ENCODE measurements around the gene POTEI.
"Not testable (repeated sequence)": the region's sequence is repeated elsewhere in the genome, so short reads cannot be mapped to it uniquely, and the experiment has no call there.

Gene POTEI

GRCh38 chr2:130455413-130455812 lies 53.7 kb downstream of the POTEI start:
- not testable (repeated sequence) for DNase-seq (ENCODE audit: low spot score)

GRCh38 chr2:130454712-130455083 lies 54.4 kb downstream of the POTEI start:
- not testable (repeated sequence) for DNase-seq (ENCODE audit: low spot score)

GRCh38 chr2:130453955-130454711 lies 55.0 kb downstream of the POTEI start:
- DNase-seq (ENCODE audit: low spot score), result not testable (repeated sequence)

GRCh38 chr2:130452897-130453296 lies 56.2 kb downstream of the POTEI start:
- DNase-seq (ENCODE audit: low spot score), result not testable (repeated sequence)

GRCh38 chr2:130451823-130452222 lies 57.3 kb downstream of the POTEI start:
- not testable (repeated sequence) for DNase-seq (ENCODE audit: low spot score)

GRCh38 chr2:130451278-130451677 lies 57.9 kb downstream of the POTEI start:
- not testable (repeated sequence) for DNase-seq (ENCODE audit: low spot score)

GRCh38 chr2:130450366-130450765 lies 58.8 kb downstream of the POTEI start:
- not testable (repeated sequence) for DNase-seq (ENCODE audit: low spot score)

GRCh38 chr2:130427631-130428030 lies 81.5 kb downstream of the POTEI start:
- DNase-seq (ENCODE audit: low spot score), result peak; percentile 41

GRCh38 chr2:130418845-130419244 lies 90.3 kb downstream of the POTEI start:
- DNase-seq (ENCODE audit: low spot score), result not testable (repeated sequence)

- not testable (repeated sequence) for DNase-seq (ENCODE audit: low spot score)
Measured at GRCh38 chr2:130416693-130417092, 92.4 kb downstream of the POTEI start.

Measured in putamen (tissue), 1 donor.